Neuronal stem cell (in vitro differentiated cells): ENCODE results near the gene TTC9C.
A peak's percentile ranks its signal among the peaks of the same experiment; 100 is the strongest.
"Not testable (repeated sequence)": the region's sequence is repeated elsewhere in the genome, so short reads cannot be mapped to it uniquely, and the experiment has no call there.

Experiments used
- DNase-seq: peaks from one replicate; pipeline ENCODE4 v3.0.0-alpha.2; 2013; ENCODE audit warnings: low spot score
- H2AFZ ChIP-seq: one replicate; pipeline ENCODE4 v1.6.1; 2013; ENCODE audit warnings: mild to moderate bottlenecking, low read length, inconsistent platforms
- H2AK5ac ChIP-seq: 2 replicates; pipeline ENCODE4 v1.6.1; 2013; ENCODE audit warnings: low read depth, mild to moderate bottlenecking, inconsistent platforms, low read length, moderate library complexity, mixed read lengths
- H2BK120ac ChIP-seq: 2 replicates; pipeline ENCODE4 v1.6.1; 2013; ENCODE audit warnings: low read depth, mild to moderate bottlenecking, inconsistent platforms, low read length, moderate library complexity, mixed read lengths
- H2BK12ac ChIP-seq: one replicate; pipeline ENCODE4 v1.6.1; 2013; ENCODE audit warnings: low read length, inconsistent platforms
- H2BK15ac ChIP-seq: 2 replicates; pipeline ENCODE4 v1.6.1; 2013; ENCODE audit warnings: mild to moderate bottlenecking, low read length, inconsistent platforms, mixed read lengths
- H2BK5ac ChIP-seq: one replicate; pipeline ENCODE4 v1.6.1; 2013; ENCODE audit warnings: inconsistent platforms, mild to moderate bottlenecking, low read length, moderate library complexity
- H3K14ac ChIP-seq: one replicate; pipeline ENCODE4 v1.6.1; 2013; ENCODE audit warnings: low read length, inconsistent platforms
- H3K18ac ChIP-seq: 2 replicates; pipeline ENCODE4 v1.6.1; 2013; ENCODE audit warnings: low read length, inconsistent platforms
- H3K23ac ChIP-seq: 2 replicates; pipeline ENCODE4 v1.6.1; 2013; ENCODE audit warnings: low read depth, mild to moderate bottlenecking, mixed read lengths, low read length, inconsistent platforms; ENCODE audit not compliant: poor library complexity
- H3K27ac ChIP-seq: replicated peaks from 3 replicates; pipeline ENCODE4 v1.5.1; 2013; ENCODE audit warnings: low read length, inconsistent platforms
- H3K27me3 ChIP-seq, 3 experiments: 2 replicates each; pipeline ENCODE4 v1.6.1; 2013; ENCODE audit warnings: low read length in 3 of 3, mild to moderate bottlenecking in 2 of 3, inconsistent platforms in 1 of 3, low read depth in 1 of 3, mixed read lengths in 1 of 3, moderate library complexity in 1 of 3; ENCODE audit not compliant: control insufficient read depth in 3 of 3, insufficient read depth in 3 of 3
- H3K36me3 ChIP-seq, 2 donors: replicated peaks in 1 of 2; 2 replicates each; pipeline ENCODE4 v1.6.1; 2013; ENCODE audit warnings: low read length in 2 of 2; ENCODE audit not compliant: control insufficient read depth in 2 of 2, insufficient read depth in 2 of 2
- H3K4ac ChIP-seq: 2 replicates; pipeline ENCODE4 v1.6.1; 2013; ENCODE audit warnings: inconsistent platforms, mild to moderate bottlenecking, low read length, moderate library complexity
- H3K4me1 ChIP-seq, 2 donors: 1 replicate in 1 of 2; 2 replicates in 1 of 2; pipeline ENCODE4 v1.6.1; 2013; ENCODE audit warnings: low read length in 2 of 2, low read depth in 1 of 2; ENCODE audit not compliant: control insufficient read depth in 2 of 2, insufficient read depth in 1 of 2
- H3K4me2 ChIP-seq: one replicate; pipeline ENCODE4 v1.6.1; 2013; ENCODE audit warnings: mild to moderate bottlenecking, low read length, inconsistent platforms; ENCODE audit not compliant: insufficient read depth, poor library complexity, severe bottlenecking
- H3K4me3 ChIP-seq, 2 donors: 2 replicates each; pipeline ENCODE4 v1.5.1; 2013; ENCODE audit warnings: low read length in 2 of 2, mild to moderate bottlenecking in 2 of 2, inconsistent platforms in 1 of 2, moderate library complexity in 1 of 2
- H3K79me1 ChIP-seq: one replicate; pipeline ENCODE4 v1.6.1; 2013; ENCODE audit warnings: low read depth, mild to moderate bottlenecking, inconsistent platforms, low read length, moderate library complexity
- H3K9ac ChIP-seq: one replicate; pipeline ENCODE4 v1.6.1; 2013; ENCODE audit warnings: mild to moderate bottlenecking, low read depth, low read length, inconsistent platforms; ENCODE audit not compliant: poor library complexity
- H3K9me3 ChIP-seq, 2 donors: replicated peaks in 1 of 2; 2 replicates each; pipeline versions ENCODE3 to v1.6.1; 2013; ENCODE audit warnings: low read length in 2 of 2, mild to moderate bottlenecking in 2 of 2, inconsistent platforms in 1 of 2, low read depth in 1 of 2, mixed read lengths in 1 of 2, moderate library complexity in 1 of 2; ENCODE audit not compliant: control insufficient read depth in 2 of 2, insufficient read depth in 1 of 2
- H4K8ac ChIP-seq: one replicate; pipeline ENCODE4 v1.6.1; 2013; ENCODE audit warnings: low read depth, mild to moderate bottlenecking, inconsistent platforms, low read length, moderate library complexity
- H4K91ac ChIP-seq: one replicate; pipeline ENCODE4 v1.6.1; 2013; ENCODE audit warnings: low read length, low read depth, mild to moderate bottlenecking, inconsistent platforms; ENCODE audit not compliant: poor library complexity
- WGBS, 2 donors: extraction: QIAGEN DNeasy Blood & Tissue Kit; methylation state at CpG; one replicate each; pipeline ENCODE4 v1.1.7; 2013; ENCODE audit warnings: missing lambda C conversion rate in 2 of 2, mixed read lengths in 1 of 2; ENCODE audit not compliant: insufficient read length in 2 of 2, insufficient replicate concordance in 1 of 2; ENCODE audit errors: extremely low coverage in 2 of 2; 5-methylcytosine and 5-hydroxymethylcytosine counted together

The TTC9C gene

GRCh38 chr11:62727165-62727871, 968 bp upstream of the TTC9C start, which contains the start of gene HNRNPUL2:
Gene HNRNPUL2 (minus strand): TSS chr11:62727457. CDS start chr11:62727156, 301 bp downstream.
- H3K27me3 ChIP-seq = no peaks in the 10 kb centered on the region
- H4K8ac ChIP-seq = peak within 1 kb of the TSS; percentile 100
- peak within 1 kb of the TSS; percentile 73 for H2BK120ac ChIP-seq
- H3K4me2 ChIP-seq = peak within 1 kb of the TSS; percentile 99
- no peak within 1 kb of the TSS for H4K91ac ChIP-seq
- peak within 1 kb of the TSS; percentile 97 for H2BK12ac ChIP-seq
- H2AFZ ChIP-seq = peak within 1 kb of the TSS; percentile 90
- peak within 1 kb of the TSS; percentile 85 for H2AK5ac ChIP-seq
- H3K4ac ChIP-seq = peak within 1 kb of the TSS; percentile 87
- peak within 1 kb of the TSS; percentile 100 for H3K18ac ChIP-seq
- peak; percentile 99 for DNase-seq
- H2BK15ac ChIP-seq = peak within 1 kb of the TSS; percentile 71
- WGBS, 2 donors = no CpG with 5 or more reads among the region's 72 CpGs
- H3K23ac ChIP-seq = peak within 1 kb of the TSS; percentile 97
- H2BK5ac ChIP-seq = peak within 1 kb of the TSS; percentile 89
- H3K79me1 ChIP-seq = peaks cover 4% of the 10 kb centered on the region
- peaks cover 0 to 18% of the 10 kb centered on the region in 2 donors for H3K4me1 ChIP-seq
- H3K14ac ChIP-seq = peak within 1 kb of the TSS; percentile 100
- peaks cover 20 to 55% of the 10 kb centered on the region in 2 donors for H3K36me3 ChIP-seq
- H3K27ac ChIP-seq = peak within 1 kb of the TSS; percentile 100
- peak within 1 kb of the TSS; percentile 92 to 96 for H3K4me3 ChIP-seq
- H3K9me3 ChIP-seq = no peaks in the 10 kb centered on the region
- peak within 1 kb of the TSS; percentile 100 for H3K9ac ChIP-seq

- Histone ChIP-seq H2BK12ac (peak overlapping the region; percentile 97), H3K79me1 (peaks cover 4% of the 10 kb centered on the region), H2BK15ac (no peak overlapping the region), H3K4me1 (peaks cover 0 to 18% of the 10 kb centered on the region in 2 donors), H3K18ac (peak overlapping the region; percentile 100), H2BK120ac (no peak overlapping the region), H2BK5ac (no peak overlapping the region), H3K27ac (peak overlapping the region; percentile 100), H3K9me3 (no peaks in the 10 kb centered on the region), H3K4ac (no peak overlapping the region), H4K8ac (no peak overlapping the region), H3K14ac (peak overlapping the region; percentile 100), H3K9ac (peak overlapping the region; percentile 96), H2AK5ac (peak overlapping the region; percentile 85), H2AFZ (peak overlapping the region; percentile 90), H3K36me3 (peaks cover 15 to 51% of the 10 kb centered on the region in 2 donors), H4K91ac (no peak overlapping the region), H3K4me3 (peak overlapping the region; percentile 92 to 96), H3K4me2 (peak overlapping the region; percentile 99), H3K23ac (peak overlapping the region; percentile 75), H3K27me3 (no peaks in the 10 kb centered on the region)
- DNase-seq = peak; percentile 98
- no CpG with 5 or more reads among the region's 20 CpGs for WGBS, 2 donors
Observed at GRCh38 chr11:62727872-62728170, 465 bp upstream of the TTC9C start.

- not testable (repeated sequence) for H3K27me3 ChIP-seq, H3K79me1 ChIP-seq, H4K8ac ChIP-seq, H3K9ac ChIP-seq, H4K91ac ChIP-seq, H3K18ac ChIP-seq, H3K4ac ChIP-seq, H3K4me1 ChIP-seq, H2AK5ac ChIP-seq, H2BK5ac ChIP-seq, H2BK120ac ChIP-seq, H3K23ac ChIP-seq, H2AFZ ChIP-seq, H2BK12ac ChIP-seq, H3K27ac ChIP-seq, DNase-seq, H2BK15ac ChIP-seq, H3K9me3 ChIP-seq, H3K14ac ChIP-seq, H3K4me2 ChIP-seq
- Histone ChIP-seq H3K4me3 (peak overlapping the region in 1 of 2 donors; percentile 92), H3K36me3 (peaks cover 5 to 46% of the 10 kb centered on the region in 2 donors)
- WGBS, 2 donors = no CpG with 5 or more reads among the region's 14 CpGs
Observed at GRCh38 chr11:62730076-62730475, 1.8 kb downstream of the TTC9C start.

GRCh38 chr11:62732830-62733229, 4.5 kb downstream of the TTC9C start:
- Histone ChIP-seq H2BK5ac (no peak overlapping the region), H3K4ac (no peak overlapping the region), H3K79me1 (peaks cover 8% of the 10 kb centered on the region), H3K23ac (no peak overlapping the region), H4K8ac (no peak overlapping the region), H3K4me2 (no peak overlapping the region), H4K91ac (no peak overlapping the region), H2BK15ac (no peak overlapping the region), H2AK5ac (no peak overlapping the region), H2BK120ac (no peak overlapping the region), H3K27ac (no peak overlapping the region), H3K4me1 (peaks cover 0 to 4% of the 10 kb centered on the region in 2 donors), H2AFZ (no peak overlapping the region), H3K18ac (no peak overlapping the region), H3K9me3 (no peaks in the 10 kb centered on the region), H3K36me3 (peaks cover 9 to 59% of the 10 kb centered on the region in 2 donors), H3K14ac (no peak overlapping the region), H3K9ac (no peak overlapping the region), H3K4me3 (no peak overlapping the region), H3K27me3 (no peaks in the 10 kb centered on the region), H2BK12ac (no peak overlapping the region)
- WGBS, 2 donors = no CpG with 5 or more reads among the region's 2 CpGs
- DNase-seq = no peak
